A204.1 (cell line): ENCODE results near the gene AOC3.
"Not testable (repeated sequence)": the region's sequence is repeated elsewhere in the genome, so short reads cannot be mapped to it uniquely, and the experiment has no call there.

ENCODE experiments used
- FAIRE-seq: peaks from 2 replicates; lab custom pipeline; 2012; peaks lifted over from hg19 to GRCh38; lab: Jason Lieb, UNC

Gene AOC3

GRCh38 chr17:42893359-42893758 is 42.4 kb downstream of the AOC3 start:
- FAIRE-seq = no peak

DNA sequence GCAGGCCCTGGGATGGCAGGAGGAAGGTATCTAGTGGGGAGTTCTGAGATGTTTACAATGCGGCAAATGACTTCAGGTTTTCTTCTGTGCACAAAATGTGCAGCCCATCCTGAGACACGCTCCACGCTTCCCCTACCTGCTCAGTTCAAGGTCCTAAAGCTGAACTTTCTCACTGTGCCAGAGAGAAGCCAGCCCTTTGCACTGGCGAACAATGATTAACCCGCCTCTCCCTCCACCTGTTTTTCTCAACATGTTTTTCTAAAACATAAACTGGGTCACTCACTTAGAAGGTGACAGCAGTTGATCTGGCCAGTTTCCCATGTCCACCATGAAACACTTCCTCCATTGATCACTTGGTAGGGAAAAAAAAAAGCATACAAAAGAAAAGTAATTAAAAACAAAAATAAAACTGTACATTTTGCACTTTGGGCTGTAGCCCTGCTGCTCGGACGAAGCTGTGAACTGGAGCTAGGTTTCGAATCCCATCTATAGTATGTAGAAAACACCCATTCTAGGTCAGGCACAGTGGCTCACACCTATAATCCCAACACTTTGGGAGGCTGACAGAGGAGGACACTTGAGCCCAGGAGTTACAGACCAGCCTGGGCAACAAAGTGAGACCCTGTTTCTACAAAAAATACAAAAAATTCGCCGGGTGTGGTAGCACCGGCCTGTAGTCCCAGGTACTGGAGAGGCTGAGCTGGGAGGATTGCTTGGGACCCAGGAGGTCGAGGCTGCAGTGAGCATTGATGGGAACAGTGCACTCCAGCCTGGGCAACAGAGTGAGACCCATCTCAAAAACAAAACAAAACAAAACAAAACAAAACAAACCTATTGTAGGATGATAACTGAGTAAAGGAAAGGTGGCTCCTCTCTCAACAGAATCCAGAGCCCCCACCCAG is 43.5 kb downstream of the AOC3 start:
- FAIRE-seq = no peak

GRCh38 chr17:42895185-42895555 is 44.2 kb downstream of the AOC3 start:
- FAIRE-seq = no peak

DNA sequence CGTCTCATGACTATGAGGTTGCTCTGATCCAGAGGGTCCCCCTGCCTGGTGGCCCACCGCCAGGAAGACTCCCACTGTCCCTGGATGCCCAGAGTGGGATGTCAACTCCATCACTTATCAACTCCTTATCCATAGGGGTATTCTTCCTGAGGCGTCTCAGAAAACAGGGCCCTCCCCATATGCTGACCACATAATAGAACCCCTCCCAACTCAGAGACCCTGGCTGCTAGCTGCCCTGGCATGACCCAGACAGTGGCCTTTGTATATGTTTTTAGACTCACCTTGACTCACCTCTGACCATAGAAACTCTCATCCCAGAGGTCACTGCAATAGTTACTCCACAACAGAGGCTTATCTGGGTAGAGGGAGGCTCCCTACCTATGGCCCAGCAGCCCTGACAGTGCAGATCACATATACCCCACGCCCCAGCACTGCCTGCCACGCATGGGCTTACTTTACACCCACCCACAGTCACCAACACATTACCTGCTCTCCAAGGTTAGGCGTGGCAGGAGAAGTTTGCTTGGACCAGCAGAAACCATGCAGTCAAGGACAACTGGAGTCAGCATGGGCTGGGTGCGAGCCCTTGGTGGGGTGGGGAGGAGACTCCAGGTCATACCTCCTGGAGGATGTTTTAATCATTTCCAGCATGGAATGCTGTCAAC is 47.3 kb downstream of the AOC3 start:
- FAIRE-seq = no peak

- not testable (repeated sequence) for FAIRE-seq
These were observed 49.0 kb downstream of the AOC3 start for GRCh38 chr17:42899981-42900380.

DNA sequence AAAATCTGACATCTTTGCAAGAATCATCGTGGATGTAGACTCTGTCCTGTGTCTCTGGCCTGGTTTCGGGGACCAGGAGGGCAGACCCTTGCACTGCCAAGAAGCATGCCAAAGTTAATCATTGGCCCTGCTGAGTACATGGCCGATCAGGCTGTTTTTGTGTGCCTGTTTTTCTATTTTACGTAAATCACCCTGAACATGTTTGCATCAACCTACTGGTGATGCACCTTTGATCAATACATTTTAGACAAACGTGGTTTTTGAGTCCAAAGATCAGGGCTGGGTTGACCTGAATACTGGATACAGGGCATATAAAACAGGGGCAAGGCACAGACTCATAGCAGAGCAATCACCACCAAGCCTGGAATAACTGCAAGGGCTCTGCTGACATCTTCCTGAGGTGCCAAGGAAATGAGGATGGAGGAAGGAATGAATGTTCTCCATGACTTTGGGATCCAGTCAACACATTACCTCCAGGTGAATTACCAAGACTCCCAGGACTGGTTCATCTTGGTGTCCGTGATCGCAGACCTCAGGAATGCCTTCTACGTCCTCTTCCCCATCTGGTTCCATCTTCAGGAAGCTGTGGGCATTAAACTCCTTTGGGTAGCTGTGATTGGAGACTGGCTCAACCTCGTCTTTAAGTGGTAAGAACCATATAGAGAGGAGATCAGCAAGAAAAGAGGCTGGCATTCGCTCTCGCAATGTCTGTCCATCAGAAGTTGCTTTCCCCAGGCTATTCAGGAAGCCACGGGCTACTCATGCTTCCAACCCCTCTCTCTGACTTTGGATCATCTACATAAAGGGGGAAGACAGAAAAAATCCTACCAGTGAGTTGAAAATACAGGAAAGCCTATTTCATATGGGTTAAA is 49.7 kb downstream of the AOC3 start, which contains the start of gene G6PC1:
G6PC1 (plus strand) TSS at position 340 of the 872 bp plus-strand sequence; CDS start at position 418, 78 bp downstream.
- FAIRE-seq = no peak

DNA sequence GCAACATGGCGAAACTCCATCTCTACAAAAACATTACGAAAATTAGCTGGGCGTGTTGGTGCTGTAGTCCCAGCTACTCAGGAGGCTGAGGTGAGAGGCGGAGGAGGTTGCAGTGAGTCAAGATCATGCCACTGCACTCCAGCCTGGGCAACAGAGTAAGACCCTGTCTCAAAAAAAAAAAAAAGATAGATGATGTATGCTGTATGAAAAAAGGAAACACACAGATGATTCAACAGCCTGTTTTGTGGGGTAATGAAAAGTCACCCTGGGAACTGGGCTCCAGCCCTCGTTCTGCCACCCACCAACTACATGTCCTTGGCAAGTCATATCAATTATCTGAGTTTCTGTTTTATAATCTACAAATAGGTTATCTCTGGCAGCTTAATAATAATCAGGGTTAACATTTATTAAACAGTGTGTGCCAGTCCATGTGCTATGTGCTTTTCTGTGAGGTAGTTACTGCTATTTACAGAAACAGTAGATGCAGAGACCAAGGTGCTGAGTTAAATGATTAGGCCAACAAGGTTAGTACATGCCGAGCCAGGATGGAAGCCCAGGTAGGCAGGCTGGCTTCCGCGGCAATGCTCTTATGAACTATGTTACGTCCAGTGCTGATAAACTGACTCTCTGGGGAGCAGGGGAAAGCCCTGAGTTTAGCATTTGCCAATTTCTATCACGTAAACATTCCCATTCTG is 50.7 kb downstream of the AOC3 start:
- no peak for FAIRE-seq

- FAIRE-seq = no peak
These were observed 53.1 kb downstream of the AOC3 start for GRCh38 chr17:42904110-42904469.

- FAIRE-seq = no peak
These were observed 55.9 kb downstream of the AOC3 start for GRCh38 chr17:42906772-42907446.
